Measurements from ENCODE around the gene LRRIQ3.
"Not testable (repeated sequence)": the region's sequence is repeated elsewhere in the genome, so short reads cannot be mapped to it uniquely, and the experiment has no call there.

The LRRIQ3 gene, protein sequence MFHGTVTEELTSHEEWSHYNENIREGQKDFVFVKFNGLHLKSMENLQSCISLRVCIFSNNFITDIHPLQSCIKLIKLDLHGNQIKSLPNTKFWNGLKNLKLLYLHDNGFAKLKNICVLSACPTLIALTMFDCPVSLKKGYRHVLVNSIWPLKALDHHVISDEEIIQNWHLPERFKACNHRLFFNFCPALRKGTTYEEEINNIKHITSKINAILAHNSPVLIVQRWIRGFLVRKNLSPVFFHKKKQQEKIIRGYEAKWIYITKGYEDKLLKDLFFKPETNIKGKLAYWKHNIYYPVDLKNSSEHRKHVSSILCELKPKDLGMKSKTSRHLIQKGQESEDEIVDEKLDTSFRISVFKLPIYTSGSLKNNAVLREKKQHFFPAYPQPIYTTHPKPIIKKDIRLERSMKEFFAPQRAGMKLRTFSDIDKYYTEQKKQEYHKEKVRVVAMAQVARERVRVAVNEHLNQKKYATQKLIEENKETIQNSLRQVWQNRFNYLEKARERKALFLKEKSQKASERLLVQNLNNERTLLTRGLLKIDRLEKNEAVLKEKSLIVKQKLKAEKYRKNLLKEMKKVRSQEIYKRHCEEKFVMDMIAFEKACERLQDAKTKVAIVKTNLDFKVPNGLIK

GRCh38 chr1:74197657-74198552, at the start of gene LRRIQ3, which contains the start of gene FPGT:
Gene LRRIQ3, minus strand, starts transcription at chr1:74198176. Its CDS starts 14,492 bp downstream, at chr1:74183684.
Gene FPGT, plus strand, starts transcription at chr1:74198242. Its CDS starts 37 bp downstream, at chr1:74198279.
- peak; percentile 94 for DNase-seq

DNA sequence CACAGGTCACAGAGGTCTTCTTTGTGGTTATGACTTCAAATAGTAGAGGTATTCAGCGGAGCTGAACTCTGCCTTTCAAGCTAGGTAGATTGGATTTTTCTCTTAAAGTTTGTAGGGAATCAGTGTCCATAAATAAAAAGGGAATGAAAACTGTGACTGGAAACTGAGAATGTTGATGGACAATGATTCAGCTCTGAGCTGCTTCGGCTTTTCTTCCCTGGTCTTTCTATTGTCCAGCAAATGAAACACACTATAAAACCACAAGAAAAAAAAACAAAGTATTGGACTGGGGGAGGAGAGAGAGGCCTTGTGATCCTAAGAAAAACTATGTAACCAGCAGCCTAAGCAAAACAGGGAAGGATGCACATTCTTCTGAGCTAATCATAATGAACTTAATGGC, 48.3 kb upstream of the LRRIQ3 start:
- DNase-seq, result no peak

DNA sequence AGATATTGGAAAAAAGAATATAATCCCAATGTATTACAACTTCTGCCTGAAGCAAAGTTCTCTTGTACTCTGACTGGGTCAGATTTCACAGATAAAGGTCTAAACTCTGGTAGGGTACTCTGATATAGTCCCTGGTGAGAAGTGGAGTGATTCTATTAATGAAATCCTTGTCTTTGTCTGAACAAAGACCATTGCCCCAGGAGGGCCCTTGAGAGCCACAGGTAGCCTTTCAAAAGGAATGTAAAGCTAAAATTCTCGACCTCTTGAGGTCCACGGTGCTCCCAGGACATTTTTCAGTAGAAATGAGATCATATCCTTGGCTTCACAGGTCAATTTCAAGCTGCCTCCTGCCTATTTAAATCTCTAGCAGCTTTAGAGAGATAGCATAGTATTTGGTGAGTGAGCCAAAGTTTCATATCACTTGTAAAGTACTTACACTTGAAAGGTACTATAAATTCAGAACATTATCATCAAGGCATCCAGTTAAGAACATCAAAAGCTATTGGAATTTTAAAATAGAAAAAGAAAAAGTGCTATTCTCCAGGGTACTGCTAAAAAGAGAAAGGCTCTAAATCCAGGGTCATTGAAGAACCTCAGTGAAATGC, 47.3 kb upstream of the LRRIQ3 start:
- DNase-seq, result no peak

GRCh38 chr1:74237787-74238186, 39.8 kb upstream of the LRRIQ3 start:
- no peak for DNase-seq

- no peak for DNase-seq
Observed at GRCh38 chr1:74237035-74237434, 39.1 kb upstream of the LRRIQ3 start.

DNA sequence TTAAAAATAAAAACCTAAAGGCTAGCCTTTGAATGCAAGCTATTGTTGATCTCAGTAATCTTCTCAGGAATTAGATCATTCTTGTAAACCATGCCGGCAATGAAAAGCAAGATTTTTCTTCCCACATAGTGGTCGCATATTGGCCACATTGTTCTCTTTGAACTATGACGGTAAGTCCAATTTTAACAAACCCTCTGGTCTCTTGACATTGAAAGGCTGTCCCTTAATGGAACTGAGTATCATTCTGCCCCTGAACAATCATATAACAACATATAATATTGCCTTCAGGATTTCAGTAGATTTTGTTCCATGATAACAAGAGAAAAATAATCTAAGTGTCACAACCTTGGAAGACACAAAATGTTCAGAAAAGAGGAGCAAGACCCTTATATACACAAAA, 38.5 kb upstream of the LRRIQ3 start:
- DNase-seq, result no peak

- no peak for DNase-seq
Observed at GRCh38 chr1:74235153-74235552, 37.2 kb upstream of the LRRIQ3 start, which contains the start of gene TNNI3K. Gene TNNI3K, plus strand, starts transcription at chr1:74235387. Its CDS starts 65 bp downstream, at chr1:74235452.

DNA sequence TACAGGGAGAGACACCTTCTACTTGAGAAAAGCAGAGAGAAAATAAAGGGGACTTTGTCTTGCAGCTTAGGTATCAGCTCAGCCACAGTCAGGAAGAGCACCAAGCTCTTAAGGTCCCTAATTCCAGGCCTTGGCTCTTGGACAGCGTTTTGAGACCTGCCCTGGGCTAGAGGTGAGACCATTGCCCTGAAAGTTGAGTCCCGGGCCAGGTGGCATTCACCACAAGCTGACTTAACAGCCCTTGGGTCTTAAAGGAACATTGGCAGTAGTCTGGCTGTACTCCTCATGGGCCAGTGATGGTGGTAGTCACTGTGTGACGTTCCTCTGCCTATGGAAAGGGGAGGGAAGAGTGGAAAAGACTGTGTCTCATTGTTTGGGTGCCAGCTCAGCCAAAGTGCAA, 25.5 kb upstream of the LRRIQ3 start:
- no peak for DNase-seq

GRCh38 chr1:74222701-74223100, 24.7 kb upstream of the LRRIQ3 start:
- DNase-seq, result no peak

- DNase-seq, result no peak
Observed at GRCh38 chr1:74215229-74215628, 17.3 kb upstream of the LRRIQ3 start.

GRCh38 chr1:74205266-74205665, 7.3 kb upstream of the LRRIQ3 start:
- DNase-seq, result no peak

GRCh38 chr1:74199504-74199903, 1.5 kb upstream of the LRRIQ3 start:
- no peak for DNase-seq

GRCh38 chr1:74197255-74197654, 721 bp downstream of the LRRIQ3 start:
- no peak for DNase-seq

GRCh38 chr1:74195339-74195738, 2.6 kb downstream of the LRRIQ3 start:
- DNase-seq, result no peak

GRCh38 chr1:74193908-74194307, 4.1 kb downstream of the LRRIQ3 start:
- DNase-seq, result no peak

DNA sequence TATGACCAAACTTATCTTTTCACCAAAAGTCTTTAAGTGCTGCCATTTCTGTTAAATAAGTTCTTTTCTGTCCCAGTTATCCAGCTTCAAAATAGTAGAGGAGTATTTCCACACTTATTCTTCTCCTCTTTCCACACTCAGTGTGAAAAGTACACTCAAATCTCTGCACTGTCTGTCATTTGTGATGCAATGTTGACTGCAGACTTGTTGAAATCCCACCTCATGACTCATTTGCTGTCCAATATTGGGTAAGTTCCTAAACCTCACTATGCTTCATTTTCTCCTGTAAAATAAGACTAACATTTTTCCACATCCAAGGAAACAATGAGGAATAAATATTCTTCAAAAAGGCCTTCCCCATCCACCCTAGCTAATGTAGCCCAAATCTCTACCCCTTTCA, 17.5 kb downstream of the LRRIQ3 start:
- no peak for DNase-seq

DNA sequence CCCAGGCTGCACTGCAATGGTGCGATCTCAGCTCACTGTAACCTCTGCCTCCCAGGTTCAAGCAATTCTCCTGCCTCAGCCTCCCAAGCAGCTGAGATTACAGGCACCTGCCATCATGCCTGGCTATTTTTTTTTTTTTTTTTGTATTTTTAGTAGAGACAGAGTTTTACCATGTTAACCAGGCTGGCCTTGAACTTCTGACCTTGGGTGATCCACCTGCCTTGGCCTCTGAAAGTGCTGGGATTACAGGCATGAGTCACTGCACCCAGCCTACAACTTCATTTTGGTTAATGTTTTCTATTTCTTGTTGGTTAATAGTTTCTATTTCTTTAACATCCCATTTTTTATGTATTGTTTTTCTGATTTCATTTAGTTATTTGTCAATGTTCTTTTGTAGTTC, 23.6 kb downstream of the LRRIQ3 start:
- not testable (repeated sequence) for DNase-seq

GRCh38 chr1:74162333-74162732, 35.6 kb downstream of the LRRIQ3 start:
- no peak for DNase-seq

- no peak for DNase-seq
Observed at GRCh38 chr1:74161497-74161896, 36.5 kb downstream of the LRRIQ3 start.

- peak; percentile 16 for DNase-seq
Observed at GRCh38 chr1:74160046-74160445, 37.9 kb downstream of the LRRIQ3 start.

DNA sequence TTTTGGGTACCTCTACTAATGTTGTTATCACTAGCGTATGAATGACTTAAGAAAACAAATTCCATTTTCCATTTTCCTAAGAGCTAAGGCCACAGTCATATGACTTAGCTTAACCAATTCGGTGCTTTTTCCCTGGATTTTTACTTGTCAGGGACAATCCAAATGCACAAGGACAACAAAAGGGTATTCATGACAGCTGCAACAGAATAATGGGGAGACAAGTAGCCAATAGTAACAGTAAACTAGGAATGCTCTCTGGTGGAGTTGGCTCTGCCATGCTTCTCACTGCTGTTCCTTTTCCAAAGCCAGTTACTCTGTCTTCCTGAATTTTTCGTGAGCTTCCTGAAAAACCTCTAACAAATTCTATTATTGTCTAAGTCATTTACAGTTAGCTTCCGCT, 52.9 kb downstream of the LRRIQ3 start:
- DNase-seq, result no peak

DNA sequence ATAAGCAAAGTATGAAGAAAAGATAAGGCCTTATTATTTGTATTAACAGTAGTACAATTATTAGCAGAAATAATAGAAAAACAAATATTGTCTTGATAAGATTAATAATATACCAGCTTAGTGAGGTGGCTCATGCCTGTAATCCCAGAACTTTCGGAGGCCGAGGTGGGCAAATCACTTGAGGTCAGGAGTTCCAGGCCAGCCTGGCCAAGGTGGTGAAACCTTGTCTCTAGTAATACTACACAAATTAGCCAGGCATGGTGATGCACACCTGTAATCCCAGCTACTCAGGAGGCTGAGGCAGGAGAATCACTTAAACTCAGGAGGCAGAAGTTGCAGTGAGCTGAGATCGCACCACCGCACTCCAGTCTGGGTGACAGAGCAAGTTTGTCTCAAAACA, 80.6 kb downstream of the LRRIQ3 start:
- not testable (repeated sequence) for DNase-seq

DNA sequence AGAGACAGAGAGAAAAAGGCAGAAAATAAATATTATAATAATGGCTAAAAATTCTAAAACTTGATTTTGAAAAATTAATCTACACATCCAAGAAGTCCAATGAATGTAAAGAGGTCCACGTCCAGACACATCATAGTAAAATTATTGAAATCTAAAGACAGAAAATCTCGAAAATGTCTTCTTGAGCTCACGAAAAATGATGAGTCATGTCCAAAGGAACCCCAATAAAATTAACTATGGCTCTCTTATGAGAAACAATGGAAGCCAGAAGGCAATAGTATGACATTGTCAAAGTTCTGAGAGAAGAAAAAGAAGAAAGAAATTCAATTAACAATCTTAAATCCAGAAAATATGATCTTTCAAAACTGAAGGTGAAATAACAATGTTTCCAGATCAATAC, 84.6 kb downstream of the LRRIQ3 start:
- DNase-seq, result no peak
